GM18508 (cell line): Measurements from ENCODE around the gene IL17REL.

Source experiments
- ATAC-seq: cut with Tn5 transposase; IDR thresholded peaks from one replicate; pipeline ENCODE4 v1.9.1; 2021; ENCODE audit warnings: moderate number of reproducible peaks; ENCODE audit not compliant: insufficient read depth, unreplicated experiment

Gene IL17REL

GRCh38 chr22:50012211-50013181, at the start of gene IL17REL:
IL17REL (minus strand) TSS chr22:50012765; CDS start chr22:50012646, 119 bp downstream.
- ATAC-seq, result no peak

- ATAC-seq, result no peak
Observed at GRCh38 chr22:50061824-50062355, 49.3 kb upstream of the IL17REL start.

DNA sequence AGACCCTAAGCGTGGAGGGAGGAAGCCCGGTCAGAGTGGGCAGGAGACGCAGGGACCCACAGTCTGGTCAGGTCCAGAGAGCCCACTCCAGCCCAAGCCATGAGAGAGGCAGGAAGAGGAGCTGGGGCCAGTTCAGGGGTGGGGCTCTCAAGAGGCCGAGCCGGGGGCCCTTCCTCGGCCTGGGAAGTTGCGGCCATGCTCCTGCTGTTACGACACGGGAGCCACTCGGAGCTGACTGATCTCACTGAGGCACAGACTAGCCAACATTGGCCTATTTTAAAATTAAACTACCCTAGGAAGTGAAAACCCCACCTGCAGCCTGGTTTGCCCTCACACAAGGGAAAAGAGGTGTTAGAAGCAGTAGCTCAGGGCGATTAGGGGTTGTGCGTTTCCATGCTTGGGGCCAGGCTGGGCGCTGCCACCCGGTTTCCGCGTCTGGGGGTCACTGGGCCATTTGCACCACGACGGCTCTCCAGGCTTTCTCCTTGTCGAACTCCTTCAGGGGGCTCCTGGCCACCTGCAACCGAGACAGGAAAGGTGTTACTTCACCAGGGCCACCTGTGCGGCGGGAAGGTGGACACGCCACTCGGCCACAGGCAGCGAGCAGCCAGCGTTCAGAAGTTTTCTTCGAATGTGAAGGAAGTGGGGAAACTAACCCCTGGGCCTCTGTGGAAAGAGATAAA, 48.7 kb upstream of the IL17REL start:
- no peak for ATAC-seq

DNA sequence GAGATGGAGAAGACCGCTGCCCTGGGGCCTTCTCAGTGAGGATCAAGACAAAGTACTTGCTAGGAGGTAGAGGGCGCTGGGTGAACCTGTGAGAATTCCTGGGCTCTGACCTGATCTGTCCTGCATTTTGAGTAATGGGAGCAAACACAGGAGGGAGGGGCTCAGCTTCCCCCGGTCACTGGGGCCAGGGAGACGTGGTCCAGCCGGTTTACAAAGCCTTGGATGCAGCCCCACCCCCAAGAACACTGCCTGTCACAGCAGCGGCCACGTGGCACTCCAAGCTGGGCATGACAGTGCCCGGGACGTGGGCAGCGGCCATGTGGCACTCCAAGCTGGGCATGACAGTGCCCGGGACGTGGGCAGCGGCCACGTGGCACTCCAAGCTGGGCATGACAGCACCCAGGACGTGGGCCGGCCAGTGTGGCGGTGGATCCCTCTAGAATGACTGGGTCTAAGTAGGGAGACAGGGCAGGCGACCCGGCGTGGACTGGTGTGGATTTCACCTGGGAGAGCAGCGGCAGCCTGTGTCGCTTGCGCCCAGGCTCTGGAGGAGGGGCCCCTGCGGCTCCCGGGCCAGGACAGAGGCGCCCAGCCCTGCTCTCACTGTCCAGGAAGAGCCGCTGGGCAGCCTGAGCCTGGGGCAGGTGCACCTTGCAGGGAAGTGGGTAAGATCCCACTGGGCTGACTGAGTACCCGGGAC, 48.0 kb upstream of the IL17REL start:
- ATAC-seq, result no peak

DNA sequence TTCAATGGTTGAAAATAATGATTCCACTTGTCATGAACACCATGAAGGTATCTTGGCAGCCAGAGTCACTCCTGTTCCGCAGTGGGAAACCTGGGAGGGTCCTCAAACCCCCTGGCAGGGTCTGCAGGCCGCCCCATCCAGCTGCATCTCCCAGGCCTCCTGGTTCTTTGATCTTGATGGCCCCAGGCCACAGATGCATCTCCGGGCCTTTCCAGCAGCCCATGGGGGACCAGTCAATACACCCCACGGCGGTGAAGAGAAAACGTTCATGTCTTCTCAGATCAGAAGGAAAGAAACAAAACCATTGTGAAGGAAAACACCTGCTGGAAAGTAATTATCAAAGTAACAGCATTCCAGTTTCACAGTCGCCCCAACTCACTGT, 47.3 kb upstream of the IL17REL start:
- no peak for ATAC-seq

DNA sequence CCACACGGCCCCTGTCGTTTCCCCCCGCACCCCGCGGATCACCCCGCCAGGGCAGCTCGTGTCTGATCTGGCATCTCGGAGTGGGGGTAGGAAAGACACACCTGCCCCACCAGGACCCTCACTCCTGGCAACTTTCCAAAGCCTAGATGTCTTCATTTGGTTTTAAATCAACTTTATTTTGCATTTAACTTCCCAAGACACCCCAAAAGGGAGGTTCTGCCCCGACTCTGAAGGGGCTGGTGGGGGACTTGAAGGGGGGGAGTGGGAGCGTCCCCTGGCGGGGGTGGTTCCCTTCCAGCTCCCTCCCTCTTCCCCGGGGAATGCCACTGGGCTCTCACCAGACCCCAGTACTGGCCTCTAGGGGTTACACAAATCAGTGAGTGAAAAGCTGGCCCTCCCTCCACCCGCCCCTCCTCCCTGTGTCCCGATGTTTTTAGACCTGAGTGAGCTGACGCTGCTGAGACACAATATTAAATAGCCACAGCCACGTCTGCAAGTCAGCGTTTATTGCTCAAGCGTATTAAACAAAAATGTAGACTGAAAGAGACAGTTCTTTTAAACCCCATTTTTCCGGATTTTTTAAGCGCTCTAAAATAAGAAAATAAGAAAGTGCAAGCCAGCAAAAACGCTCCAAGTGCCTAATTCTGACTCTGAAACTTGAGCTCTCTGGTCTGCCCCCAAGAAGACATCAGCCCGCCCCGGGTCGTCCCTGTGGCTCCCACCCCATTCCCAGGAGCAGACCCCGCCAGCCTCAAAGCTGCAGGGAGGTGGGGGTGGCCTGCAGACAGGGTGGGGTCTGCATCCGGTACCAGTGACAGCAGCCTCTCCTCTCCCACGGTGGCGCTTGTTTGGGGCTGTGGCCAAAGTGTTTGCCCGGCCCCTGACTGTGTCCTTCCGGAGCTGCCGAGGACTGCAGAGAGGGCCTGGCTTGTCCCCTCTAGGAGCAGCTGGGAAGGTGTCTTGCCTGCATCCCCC, 46.6 kb upstream of the IL17REL start:
- no peak for ATAC-seq

DNA sequence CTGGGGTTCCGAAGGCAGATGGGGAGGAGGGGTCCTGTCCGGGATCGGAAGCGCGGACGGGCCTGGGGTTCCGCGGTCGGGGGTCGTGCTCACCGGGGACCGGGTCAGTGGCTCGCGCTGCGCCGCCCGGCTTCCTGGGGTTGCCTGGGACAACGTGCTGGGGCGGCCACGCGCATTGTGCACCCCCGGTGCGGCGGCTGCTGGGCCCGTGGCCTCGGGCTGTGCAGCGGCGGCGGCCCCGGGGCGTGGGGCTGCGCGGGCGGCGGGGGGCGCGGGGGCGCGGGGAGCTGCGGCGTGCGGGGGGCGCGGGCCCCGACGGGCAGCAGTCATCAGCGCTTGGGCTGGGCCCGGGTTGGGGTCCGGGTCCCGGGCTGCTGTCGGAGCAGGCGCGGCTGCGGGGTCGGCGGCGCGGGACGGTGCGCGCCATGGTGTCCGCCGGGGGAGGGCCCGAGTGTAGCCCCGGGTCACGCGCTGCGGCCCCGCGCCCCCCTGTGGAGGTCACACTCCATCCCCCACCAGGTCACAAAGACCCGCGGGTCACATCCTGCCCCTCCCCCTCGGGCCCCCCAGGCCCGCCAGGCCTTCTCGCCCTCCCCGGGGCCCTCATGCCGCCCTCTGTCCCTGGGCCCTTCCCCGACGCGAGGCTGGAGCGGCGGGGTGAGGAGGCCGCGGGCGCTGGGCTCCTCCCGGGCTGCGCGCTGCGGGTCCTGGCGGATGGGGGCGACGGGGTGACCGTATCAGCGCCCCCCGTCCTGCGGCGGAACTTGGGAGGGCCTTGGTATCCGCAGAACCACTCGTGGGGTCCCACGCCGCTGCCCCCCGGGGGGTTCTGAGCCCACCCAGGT, 45.7 kb upstream of the IL17REL start, which contains the start of gene TTLL8:
Gene TTLL8, minus strand, starts transcription at position 238 of the 845 bp plus-strand sequence.
- ATAC-seq, result no peak

DNA sequence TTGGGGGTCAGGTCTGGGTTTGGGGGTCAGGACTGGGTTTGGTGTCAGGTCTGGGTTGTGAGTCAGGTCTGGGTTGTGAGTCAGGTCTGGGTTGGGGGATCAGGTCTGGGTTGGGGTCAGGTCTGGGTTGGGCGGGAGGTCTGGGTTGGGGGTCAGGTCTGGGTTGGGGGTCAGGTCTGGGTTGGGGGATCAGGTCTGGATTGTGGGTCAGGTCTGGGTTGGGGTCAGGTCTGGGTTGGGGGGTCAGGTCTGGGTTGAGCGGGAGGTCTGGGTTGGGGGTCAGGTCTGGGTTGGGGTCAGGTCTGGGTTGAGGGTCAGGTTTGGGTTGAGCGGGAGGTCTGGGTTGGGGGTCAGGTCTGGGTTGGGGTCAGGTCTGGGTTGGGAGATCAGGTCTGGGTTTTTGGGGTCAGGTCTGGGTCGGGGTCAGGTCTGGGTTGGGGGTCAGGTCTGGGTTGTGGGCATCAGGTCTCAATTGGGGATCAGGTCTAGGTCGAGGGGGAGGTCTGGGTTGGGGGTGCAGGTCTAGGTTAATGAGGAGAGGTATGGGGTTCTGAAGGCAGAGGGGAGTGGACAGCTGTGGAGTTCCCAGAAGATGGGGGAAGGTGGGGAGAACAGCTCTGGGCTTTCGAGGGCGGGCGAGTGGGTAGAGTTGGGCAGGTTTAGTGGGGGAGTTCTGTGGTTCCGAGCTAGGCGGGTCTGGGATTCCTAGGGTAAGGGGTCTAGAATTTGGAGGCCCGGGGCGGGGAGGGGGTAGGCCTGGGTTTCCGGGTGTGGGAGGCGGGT, 44.9 kb upstream of the IL17REL start:
- ATAC-seq, result no peak

- ATAC-seq, result no peak
Observed at GRCh38 chr22:50056214-50056972, 43.8 kb upstream of the IL17REL start.

- no peak for ATAC-seq
Observed at GRCh38 chr22:50053861-50054260, 41.3 kb upstream of the IL17REL start.

- ATAC-seq, result no peak
Observed at GRCh38 chr22:50051930-50052329, 39.4 kb upstream of the IL17REL start.

DNA sequence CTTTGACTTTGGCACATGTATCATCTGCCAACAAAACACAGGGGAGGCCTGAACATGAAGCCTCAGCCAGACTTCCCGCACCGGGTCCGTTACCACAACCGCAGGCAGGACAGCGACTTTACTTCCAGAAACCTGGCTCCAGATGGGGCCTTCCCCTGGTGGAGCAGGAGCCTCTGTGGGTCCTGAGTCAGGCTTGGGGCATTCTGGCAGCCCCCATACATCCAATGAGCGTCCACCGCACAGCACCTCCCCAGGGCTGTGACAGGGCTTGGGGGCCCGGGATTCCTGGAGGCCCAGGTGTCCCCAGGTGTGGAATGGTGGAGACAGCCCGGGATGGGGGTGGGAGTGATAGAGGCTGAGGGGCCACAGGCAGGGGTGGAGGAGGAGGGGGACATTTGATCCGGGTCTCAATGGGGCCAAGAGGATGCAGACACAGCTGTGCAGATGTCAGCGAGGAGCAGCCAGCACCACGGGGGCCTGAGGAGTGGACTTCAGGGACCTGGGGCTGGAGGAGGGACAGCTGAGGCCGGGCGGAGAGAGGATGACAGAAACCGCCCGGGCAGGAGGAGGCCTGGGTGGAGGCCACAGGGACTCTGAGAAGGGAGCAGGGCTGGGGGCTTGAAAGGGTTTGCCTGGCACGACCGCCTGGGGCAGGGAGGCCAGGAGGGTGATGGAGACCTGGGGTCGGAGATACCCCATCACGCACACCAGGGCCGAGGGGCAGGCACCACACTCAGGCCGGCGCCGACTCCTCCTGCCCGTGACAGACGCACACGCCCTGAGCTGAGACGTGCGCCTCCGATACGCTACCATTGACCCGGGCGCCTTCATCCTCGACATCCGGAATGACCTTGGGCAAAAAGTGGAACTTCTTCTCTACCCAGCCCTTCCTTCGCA, 37.0 kb upstream of the IL17REL start:
- no peak for ATAC-seq

DNA sequence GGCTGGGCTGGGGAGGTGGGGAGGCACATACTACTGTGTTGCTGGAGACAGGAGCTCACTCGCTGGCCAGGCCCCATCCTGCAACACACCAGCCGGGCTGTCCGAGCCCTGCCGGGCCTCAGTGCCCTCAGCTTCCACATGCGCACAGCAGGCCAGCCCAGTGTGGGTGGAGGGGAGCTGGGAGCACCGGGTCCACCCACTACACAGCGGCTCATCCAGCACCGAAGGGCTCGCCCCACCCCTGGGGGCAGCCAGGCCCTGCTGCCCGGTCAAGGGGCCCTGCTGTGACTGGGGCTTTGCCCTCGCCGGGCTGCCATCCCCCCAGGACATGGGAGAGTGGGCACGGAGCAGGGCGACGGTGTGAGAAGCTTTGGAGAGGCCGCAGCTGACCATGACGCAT, 36.3 kb upstream of the IL17REL start:
- ATAC-seq, result no peak

DNA sequence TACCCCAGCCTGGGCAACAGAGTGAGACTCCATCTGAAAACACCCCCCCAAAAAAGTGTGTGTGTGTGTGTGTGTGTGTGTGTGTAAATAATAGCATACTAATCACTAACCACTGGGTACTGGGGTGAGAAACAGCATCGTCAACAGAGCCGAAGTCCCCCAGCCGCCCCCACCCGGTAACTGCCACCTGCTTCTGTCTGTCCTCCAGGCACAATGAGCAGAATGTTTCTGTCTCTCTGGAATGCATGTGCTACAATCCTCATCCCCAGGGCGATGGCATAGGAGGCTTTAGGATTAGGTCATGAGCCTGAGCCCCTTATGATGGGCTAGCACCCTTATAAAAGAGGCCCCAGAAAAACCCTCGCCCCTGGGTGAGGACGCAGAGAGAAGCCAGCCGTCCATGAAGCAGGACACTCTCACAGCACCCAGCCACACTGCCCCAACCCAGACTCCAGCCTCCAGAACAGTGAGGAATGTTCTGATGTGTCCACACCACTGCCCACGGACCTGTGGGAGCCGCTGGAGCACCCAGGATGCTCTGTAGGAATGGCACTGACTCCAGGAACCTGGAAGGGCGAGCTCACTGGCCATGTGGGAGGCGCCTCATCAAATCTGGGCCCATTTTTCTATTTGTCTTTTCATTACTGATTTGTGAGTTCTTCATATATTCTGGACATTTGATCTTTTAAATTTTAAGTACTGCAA, 35.6 kb upstream of the IL17REL start:
- no peak for ATAC-seq

DNA sequence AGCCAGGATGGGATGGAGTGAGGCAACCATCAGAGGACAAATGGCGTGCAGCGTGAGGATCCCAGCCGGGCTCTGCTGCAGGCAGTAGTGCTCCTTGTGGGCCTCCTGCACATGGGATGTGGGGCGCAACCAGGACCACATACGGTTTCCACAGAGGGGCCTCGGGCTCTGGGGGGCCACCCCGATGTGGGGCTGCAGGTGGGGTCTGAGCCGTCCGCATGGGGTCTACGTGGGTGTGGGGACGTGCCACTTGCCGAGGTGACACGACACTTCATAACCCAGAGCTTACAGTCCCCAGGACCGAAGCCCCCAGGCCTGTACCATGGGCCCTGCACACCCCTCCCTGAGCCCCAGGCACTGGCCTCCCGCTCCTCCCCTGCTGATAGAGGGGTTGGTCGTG, 34.8 kb upstream of the IL17REL start:
- no peak for ATAC-seq
